Activated T-cell treated with anti-CD3 and anti-CD28 coated beads, Interleukin-2, amount 50 U/mL, for 72 hours (primary cell): ENCODE measurements around the gene ZC2HC1B. TPM values are rescaled to one million over a fixed set of nuclear protein-coding genes. Genes with fewer than 3 reads are reported as not detected.

Source experiments
- ATAC-seq, 2 donors: fragments of 150-1000 bp; cut with Tn5 transposase; replicated peaks in 1 of 2; 2 replicates each; pipeline ENCODE4 v1.10.0; 2021; ENCODE audit warnings: moderate library complexity in 2 of 2, mild to moderate bottlenecking in 1 of 2
- DNase-seq, 2 donors: peaks; one replicate each; pipeline ENCODE4 v3.0.0; 2021 to 2022; ENCODE audit warnings: mixed read lengths in 1 of 2
- H3K27ac Mint-ChIP-seq: one replicate; pipeline ENCODE4 v1.8.0; 2022; ENCODE audit warnings: mild to moderate bottlenecking, moderate library complexity, mixed read lengths
- H3K27me3 Mint-ChIP-seq: one replicate; pipeline ENCODE4 v1.8.0; 2022; ENCODE audit warnings: low read depth, mixed read lengths
- H3K36me3 Mint-ChIP-seq, 2 donors: one replicate each; pipeline ENCODE4 v1.8.0; 2022; ENCODE audit warnings: mixed read lengths in 2 of 2, mild to moderate bottlenecking in 1 of 2; ENCODE audit not compliant: insufficient read depth in 2 of 2
- H3K4me1 Mint-ChIP-seq: one replicate; pipeline ENCODE4 v1.8.0; 2022; ENCODE audit warnings: low read depth, mixed read lengths
- H3K4me3 Mint-ChIP-seq, 2 donors: one replicate each; pipeline ENCODE4 v1.8.0; 2022; ENCODE audit warnings: mild to moderate bottlenecking in 2 of 2, mixed read lengths in 2 of 2, moderate library complexity in 2 of 2
- H3K9me3 Mint-ChIP-seq, 2 donors: one replicate each; pipeline ENCODE4 v1.8.0; 2022; ENCODE audit warnings: mixed read lengths in 2 of 2
- total RNA-seq, 2 donors: library from RNA; stranded (reverse); gene quantifications; one replicate each; pipeline ENCODE4 v1.2.3, GENCODE V29; 2022

The ZC2HC1B gene
- total RNA-seq, 2 donors from 2014 or later, result not detected

DNA sequence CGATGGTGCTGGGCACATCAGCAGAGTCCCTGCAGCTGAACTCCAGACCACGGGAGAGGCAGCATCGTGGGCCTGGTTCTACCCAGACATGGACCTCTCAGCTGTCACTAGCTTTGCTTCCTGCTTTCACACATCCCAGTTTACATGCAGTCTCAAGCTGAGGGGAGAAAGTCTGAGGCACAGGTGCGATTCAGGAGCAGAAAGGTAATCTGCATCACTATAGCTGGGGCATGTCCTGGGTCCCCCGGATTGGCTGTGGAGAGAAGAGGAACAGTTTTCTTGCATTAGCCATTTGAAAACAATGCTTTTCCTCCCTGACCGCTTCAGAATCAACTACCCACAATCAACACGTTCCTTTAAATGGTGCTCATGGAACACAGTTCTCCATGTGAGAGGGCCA is 83.9 kb downstream of the ZC2HC1B start:
- Mint-ChIP-seq H3K4me3 (no peak overlapping the region), H3K27me3 (no peaks in the 10 kb centered on the region), H3K27ac (no peak overlapping the region), H3K9me3 (peaks cover 0 to 5% of the 10 kb centered on the region in 2 donors), H3K36me3 (peaks cover 3 to 5% of the 10 kb centered on the region in 2 donors), H3K4me1 (no peaks in the 10 kb centered on the region)
- DNase-seq, result no peak
- no peak for ATAC-seq

DNA sequence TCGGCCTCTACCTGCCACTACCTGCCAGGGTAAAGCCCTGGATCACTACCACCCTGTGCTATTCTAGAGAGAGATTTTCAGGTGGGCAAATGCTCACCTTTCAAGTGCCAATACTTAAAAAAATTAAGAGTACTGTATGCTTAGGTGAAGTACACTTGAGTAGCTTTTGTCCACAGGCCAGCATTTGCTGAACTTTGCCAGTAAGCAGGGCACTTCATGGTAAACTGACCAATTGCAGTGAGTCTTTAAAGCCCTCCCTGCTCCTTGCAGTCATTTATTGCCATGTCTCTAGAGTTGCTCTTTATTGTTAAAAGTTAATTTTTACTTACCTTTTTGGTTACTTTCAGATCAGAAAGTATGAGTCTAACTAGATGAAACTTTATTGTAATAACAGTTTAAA is 85.3 kb downstream of the ZC2HC1B start:
- Mint-ChIP-seq H3K4me1 (no peaks in the 10 kb centered on the region), H3K27me3 (no peaks in the 10 kb centered on the region), H3K4me3 (no peak overlapping the region), H3K9me3 (peaks cover 0 to 5% of the 10 kb centered on the region in 2 donors), H3K27ac (no peak overlapping the region), H3K36me3 (peaks cover 3 to 5% of the 10 kb centered on the region in 2 donors)
- no peak for ATAC-seq
- no peak for DNase-seq

DNA sequence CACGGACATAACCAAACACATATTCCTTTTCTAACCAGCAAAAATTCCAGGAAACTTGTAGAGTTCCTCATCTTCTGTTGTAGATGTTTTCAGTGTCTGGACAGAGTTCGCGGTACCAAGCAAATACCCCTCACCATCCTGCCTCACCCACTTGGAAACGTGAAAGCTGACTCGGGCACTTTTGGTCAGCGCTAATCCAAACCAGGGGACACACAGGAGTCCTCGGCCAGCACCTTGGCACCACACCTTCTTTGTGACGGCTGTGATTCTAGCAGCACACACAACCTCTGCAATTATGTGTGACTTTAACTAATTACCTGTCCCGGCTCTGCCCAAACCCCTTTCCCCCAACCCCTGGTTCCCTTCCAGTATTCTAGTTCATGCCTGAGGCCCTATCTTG is 85.7 kb downstream of the ZC2HC1B start:
- H3K27me3 Mint-ChIP-seq, result no peaks in the 10 kb centered on the region
- H3K4me3 Mint-ChIP-seq, result no peak overlapping the region
- H3K36me3 Mint-ChIP-seq, result peaks cover 3 to 5% of the 10 kb centered on the region in 2 donors
- H3K4me1 Mint-ChIP-seq, result no peaks in the 10 kb centered on the region
- DNase-seq (no peak), ATAC-seq (no peak)
- peaks cover 0 to 5% of the 10 kb centered on the region in 2 donors for H3K9me3 Mint-ChIP-seq
- H3K27ac Mint-ChIP-seq, result no peak overlapping the region

DNA sequence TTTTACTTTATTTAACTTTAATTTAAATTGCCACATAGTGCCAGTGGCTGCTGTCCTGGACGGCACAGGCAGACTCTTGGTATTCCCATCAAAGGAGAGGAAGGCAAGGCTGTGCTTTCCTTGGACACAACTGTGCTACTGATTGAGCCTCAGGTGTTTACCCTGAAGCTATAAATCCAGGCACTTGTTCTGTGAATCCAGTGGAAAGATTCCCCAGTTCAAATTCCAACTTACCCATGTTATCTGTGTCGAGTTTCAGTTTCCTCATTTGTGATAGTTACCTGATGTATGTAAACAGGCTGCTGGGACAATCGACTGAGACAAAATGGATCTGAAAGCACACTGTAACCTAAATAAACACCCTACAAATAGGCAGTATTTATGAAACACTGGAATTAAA is 86.6 kb downstream of the ZC2HC1B start:
- ATAC-seq (no peak), DNase-seq (no peak)
- no peaks in the 10 kb centered on the region for H3K4me1 Mint-ChIP-seq
- H3K36me3 Mint-ChIP-seq, result peaks cover 3 to 5% of the 10 kb centered on the region in 2 donors
- peaks cover 0 to 5% of the 10 kb centered on the region in 2 donors for H3K9me3 Mint-ChIP-seq
- H3K27ac Mint-ChIP-seq, result no peak overlapping the region
- H3K4me3 Mint-ChIP-seq, result no peak overlapping the region
- no peaks in the 10 kb centered on the region for H3K27me3 Mint-ChIP-seq

DNA sequence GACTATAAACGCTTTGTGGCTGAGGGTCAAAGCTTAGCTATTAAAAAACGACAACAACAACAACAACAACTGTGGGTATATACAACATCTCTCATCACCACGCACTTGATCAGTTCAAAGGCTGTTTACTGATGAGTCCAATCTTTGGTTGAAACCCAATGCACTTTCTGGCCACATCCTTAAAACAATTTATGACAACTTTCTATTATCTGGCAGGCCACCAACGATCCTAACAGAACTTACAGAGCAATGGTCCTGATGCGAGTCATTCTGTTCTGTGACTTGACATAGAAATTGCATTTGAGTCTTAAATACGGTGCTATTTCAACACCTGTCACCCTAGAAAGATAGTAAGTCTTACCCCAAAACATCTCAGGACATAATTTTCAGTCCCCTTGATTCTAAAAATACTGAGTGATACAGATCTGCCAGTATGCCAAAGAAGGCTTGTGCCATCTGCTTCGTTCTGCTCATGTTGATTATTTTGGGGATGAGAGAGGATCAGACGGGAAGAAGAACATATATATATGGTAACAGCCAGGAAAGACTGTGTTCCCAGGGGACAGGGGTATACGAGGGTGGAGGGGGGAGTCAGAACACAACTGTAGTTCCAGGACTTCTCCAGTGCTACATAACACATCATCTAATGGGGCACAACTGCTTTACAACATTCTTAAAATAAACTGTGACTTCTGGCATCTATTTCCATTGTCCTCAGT is 87.9 kb downstream of the ZC2HC1B start:
- ATAC-seq, result no peak
- no peaks in the 10 kb centered on the region for H3K27me3 Mint-ChIP-seq
- no peak overlapping the region for H3K27ac Mint-ChIP-seq
- peaks cover 3 to 4% of the 10 kb centered on the region in 2 donors for H3K36me3 Mint-ChIP-seq
- H3K9me3 Mint-ChIP-seq, result peaks cover 0 to 4% of the 10 kb centered on the region in 2 donors
- no peak for DNase-seq
- H3K4me3 Mint-ChIP-seq, result no peak overlapping the region
- no peaks in the 10 kb centered on the region for H3K4me1 Mint-ChIP-seq

DNA sequence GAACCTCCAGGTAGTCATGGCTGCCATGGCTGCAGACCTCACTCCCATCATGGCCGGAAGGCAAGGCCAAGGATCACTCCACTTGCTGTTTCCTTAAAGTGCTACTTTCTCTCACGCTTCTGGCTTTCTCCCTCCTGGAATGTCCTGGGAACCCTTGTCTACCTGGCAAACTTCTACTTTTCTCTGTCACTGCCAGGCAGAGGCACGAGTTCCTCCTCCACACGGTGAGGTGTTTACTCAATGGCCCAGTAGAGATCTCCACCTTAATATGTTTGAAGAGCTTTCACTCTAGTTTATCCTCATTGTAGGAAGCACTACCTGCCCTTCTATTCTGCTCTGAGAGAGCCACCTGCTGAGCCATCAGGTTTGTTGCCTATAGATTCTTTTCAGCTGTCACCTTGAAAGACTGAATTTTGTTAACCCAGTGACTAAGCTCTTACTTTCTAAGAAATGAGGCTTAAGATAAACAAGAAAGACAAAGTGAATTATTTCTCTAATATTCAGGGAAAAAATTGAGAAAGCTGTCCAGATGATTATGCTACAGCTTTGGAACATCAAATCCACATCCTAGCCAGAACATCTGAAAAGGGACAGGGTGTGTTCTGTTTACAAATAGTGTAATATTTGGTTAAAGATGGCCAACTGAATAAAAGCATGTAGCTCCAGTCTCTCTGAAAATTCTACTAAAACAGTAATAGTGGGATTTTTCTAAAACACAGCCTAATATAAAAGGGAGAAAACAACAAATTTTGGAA is 88.8 kb downstream of the ZC2HC1B start:
- no peak for ATAC-seq
- Mint-ChIP-seq H3K36me3 (no peaks in the 10 kb centered on the region), H3K9me3 (no peaks in the 10 kb centered on the region), H3K27ac (no peak overlapping the region), H3K27me3 (no peaks in the 10 kb centered on the region), H3K4me1 (no peaks in the 10 kb centered on the region), H3K4me3 (no peak overlapping the region)
- no peak for DNase-seq

DNA sequence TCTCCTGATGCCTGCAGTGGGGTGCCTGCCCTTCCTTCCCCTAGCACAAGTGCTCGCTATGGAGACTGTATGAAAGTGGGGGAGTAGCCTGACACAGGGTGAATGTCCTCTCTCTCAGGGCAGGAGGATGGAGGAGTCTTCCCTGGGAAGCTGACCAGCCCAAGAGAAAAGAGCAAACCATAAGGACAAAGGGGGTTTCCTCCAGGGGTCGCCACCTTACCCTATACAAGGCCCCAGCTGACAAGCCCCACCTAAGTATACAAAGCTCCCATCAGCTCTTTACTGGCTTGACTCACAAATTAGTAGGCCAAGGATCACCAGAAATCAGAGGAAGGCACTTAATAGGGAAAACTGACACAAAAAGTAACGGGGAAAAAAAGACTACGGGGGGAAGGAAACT is 89.6 kb downstream of the ZC2HC1B start:
- no peak for ATAC-seq
- Mint-ChIP-seq H3K4me3 (no peak overlapping the region), H3K36me3 (no peaks in the 10 kb centered on the region), H3K27ac (no peak overlapping the region), H3K9me3 (no peaks in the 10 kb centered on the region), H3K27me3 (no peaks in the 10 kb centered on the region), H3K4me1 (no peaks in the 10 kb centered on the region)
- DNase-seq, result no peak

DNA sequence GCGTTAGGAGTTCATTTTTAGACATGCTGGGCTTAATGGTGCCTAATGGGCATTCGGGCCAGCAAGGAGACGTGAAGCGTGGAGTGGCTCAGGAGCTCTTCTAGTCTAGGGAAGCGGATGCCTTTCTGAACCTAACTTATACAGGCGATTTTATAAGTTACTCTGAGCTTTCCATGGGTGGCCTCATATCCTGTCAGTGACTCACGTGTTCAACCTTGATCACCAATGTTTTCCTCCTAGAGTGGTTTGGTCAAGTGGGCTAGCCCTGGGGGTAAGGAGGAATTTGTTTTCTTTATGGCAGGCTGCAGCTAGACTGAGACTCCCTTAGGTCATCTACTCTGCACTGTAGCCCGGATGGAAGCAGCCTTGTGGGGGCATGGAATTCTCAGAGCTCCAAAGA is 91.7 kb downstream of the ZC2HC1B start:
- Mint-ChIP-seq H3K36me3 (no peaks in the 10 kb centered on the region), H3K27me3 (no peaks in the 10 kb centered on the region), H3K4me3 (no peak overlapping the region), H3K4me1 (no peaks in the 10 kb centered on the region), H3K27ac (no peak overlapping the region), H3K9me3 (no peaks in the 10 kb centered on the region)
- no peak for ATAC-seq
- DNase-seq, result no peak

DNA sequence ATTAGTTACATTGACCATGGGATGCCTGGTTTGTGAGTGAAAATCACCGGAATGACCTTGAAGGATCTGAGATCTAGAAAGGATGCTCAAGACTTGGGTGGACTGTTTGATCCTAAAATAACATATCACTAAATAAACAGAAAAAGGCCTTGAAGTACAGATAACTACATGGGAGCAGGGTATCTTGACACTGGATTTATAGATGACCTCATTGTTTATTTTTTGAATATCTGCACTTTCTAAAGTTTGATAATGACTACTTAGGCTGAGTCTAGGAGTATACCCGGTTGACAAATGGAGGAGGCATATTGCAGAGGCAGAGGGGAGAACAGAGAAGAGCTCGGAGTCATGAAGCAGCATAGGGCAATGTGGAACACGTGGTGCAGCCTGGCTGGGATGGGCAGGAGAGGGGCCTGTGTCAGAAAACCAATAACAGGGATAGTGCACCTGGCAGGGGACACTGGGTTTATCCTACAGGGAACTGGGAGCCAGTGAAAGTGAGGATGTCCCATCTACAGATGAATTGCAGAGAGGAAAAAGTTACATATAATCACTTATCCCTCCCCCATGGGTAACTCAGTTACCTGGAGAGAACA is 93.5 kb downstream of the ZC2HC1B start:
- ATAC-seq (no peak), DNase-seq (no peak)
- Mint-ChIP-seq H3K4me3 (no peak overlapping the region), H3K36me3 (no peaks in the 10 kb centered on the region), H3K27ac (no peak overlapping the region), H3K27me3 (no peaks in the 10 kb centered on the region), H3K9me3 (no peaks in the 10 kb centered on the region), H3K4me1 (no peaks in the 10 kb centered on the region)

DNA sequence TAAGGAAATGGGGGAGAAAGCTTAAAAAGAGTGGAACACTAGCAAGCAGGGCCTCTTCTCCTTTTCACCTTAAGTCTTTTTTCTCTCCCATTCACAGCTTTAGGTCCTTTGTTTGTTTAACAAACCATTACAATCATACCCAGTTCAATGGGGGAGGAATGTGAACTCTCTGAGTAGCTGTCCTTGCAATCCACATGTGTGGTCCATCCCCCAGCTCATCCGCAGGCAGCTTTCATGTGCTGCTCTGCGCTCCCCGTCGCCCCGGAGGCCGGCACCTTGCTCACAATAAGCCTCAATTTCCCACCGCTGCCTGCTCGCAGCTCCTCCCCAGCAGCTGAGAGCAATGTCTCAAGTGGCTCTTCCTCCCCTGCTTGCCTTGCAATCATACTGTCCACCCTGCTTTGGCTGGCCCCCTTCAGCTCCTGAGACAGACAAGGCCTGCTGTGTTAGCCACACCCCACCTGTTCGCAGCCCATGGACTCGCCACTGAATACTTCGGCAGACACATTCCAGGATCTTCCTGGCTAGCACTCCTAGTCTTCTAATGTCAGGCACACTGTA is 94.6 kb downstream of the ZC2HC1B start:
- Mint-ChIP-seq H3K27ac (no peak overlapping the region), H3K4me3 (no peak overlapping the region), H3K4me1 (no peaks in the 10 kb centered on the region), H3K27me3 (no peaks in the 10 kb centered on the region), H3K36me3 (no peaks in the 10 kb centered on the region), H3K9me3 (no peaks in the 10 kb centered on the region)
- DNase-seq (no peak), ATAC-seq (no peak)

DNA sequence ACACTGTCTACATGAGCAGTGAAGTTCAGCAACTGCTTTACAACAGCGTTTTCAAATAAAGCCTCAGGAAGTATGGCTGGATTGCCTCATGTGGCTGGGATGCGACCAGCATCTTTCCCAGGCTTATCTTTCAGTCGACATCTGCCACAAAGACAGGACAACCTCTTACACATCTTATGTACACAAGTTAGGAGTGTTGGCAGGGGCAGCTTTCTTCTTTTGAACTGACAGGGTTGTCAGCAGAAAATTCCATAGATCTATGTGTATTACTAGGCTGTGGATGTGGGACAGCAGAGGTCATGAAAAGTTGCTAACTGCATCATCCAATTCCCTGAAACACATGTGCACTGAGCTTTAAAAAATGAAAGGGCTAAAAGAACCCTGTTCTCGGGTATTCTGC is 95.7 kb downstream of the ZC2HC1B start:
- H3K9me3 Mint-ChIP-seq, result no peaks in the 10 kb centered on the region
- H3K36me3 Mint-ChIP-seq, result no peaks in the 10 kb centered on the region
- ATAC-seq (no peak), DNase-seq (no peak)
- no peaks in the 10 kb centered on the region for H3K4me1 Mint-ChIP-seq
- no peaks in the 10 kb centered on the region for H3K27me3 Mint-ChIP-seq
- H3K4me3 Mint-ChIP-seq, result no peak overlapping the region
- H3K27ac Mint-ChIP-seq, result no peak overlapping the region

DNA sequence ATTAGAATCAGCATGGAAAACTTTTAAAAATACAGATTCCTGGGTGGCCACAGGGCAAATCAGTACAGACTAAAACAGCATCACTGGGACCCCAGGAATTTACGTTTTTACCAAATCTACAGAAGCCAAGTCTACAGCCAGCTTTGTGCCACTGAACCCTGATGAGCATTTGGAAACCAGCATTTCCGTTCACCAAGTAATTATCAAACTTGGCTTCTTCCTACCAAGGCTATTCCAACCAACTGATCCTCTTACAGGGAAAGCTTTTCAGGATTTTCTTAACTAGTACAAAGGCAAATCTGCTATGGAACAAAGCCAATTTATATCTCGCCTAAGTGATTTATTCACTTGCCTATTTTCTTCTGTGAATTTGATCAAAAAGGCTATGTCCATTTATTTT is 96.8 kb downstream of the ZC2HC1B start:
- Mint-ChIP-seq H3K4me1 (no peaks in the 10 kb centered on the region), H3K9me3 (no peaks in the 10 kb centered on the region), H3K27me3 (no peaks in the 10 kb centered on the region), H3K36me3 (no peaks in the 10 kb centered on the region), H3K4me3 (no peak overlapping the region), H3K27ac (no peak overlapping the region)
- no peak for ATAC-seq
- no peak for DNase-seq
